ENCODE data around the gene RAPGEF4.
A peak's percentile ranks its signal among the peaks of the same experiment; 100 is the strongest.

The RAPGEF4 gene

DNA sequence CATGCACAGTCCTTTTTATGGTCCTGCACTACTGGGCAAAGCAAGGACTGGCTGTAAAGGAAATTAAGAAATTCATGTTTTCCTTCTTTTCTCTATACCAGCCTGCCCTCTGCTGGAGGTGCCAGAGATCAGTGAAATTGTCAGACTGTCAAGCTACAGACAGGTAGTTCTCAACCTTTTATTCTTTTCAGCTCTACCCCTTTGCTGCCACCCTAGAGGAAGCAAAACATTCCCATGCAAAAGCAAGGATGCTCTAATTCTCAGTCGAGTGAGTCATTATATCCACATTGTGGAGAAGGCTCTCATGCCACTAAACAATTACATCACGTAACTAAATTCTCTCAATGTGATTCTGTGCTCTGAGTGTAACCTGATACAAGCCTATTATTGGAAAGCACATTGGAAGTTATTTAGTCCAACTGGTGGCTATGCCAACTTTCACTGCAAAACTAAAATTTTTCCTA, 25.0 kb upstream of the RAPGEF4 start (continued):
- TF ChIP-seq ZNF211 (tag by site-specific recombination; IDR thresholded peaks at IDR 0.05; ENCODE audit: low read depth) (no peak), OSR2 (tag by site-specific recombination; IDR thresholded peaks at IDR 0.05) (0 out of 2 replicates have a peak, but pooled peaks have one; percentile 25), ZNF677 (tag by site-specific recombination; IDR thresholded peaks at IDR 0.05) (no peak), INSM2 (tag by site-specific recombination; IDR thresholded peaks at IDR 0.05) (peak; percentile 98), ZNF23 (tag by site-specific recombination; IDR thresholded peaks at IDR 0.05; ENCODE audit: borderline replicate concordance) (no peak), TCF7L2 (IDR thresholded peaks at IDR 0.05; ENCODE audit: borderline replicate concordance, low read depth, low read length) (no peak), BCL11B (tag by site-specific recombination; IDR thresholded peaks at IDR 0.05; ENCODE audit: low read depth) (no peak), ZNF610 (tag by site-specific recombination; IDR thresholded peaks at IDR 0.05; ENCODE audit: borderline replicate concordance) (no peak), HOXC10 (CRISPR knock-in tag; IDR thresholded peaks at IDR 0.05) (no peak), GFI1B (tag by site-specific recombination; IDR thresholded peaks at IDR 0.05) (no peak), SETDB1 (IDR thresholded peaks at IDR 0.05; ENCODE audit: insufficient read length, low read length) (no peak), ZNF777 (tag by site-specific recombination; IDR thresholded peaks at IDR 0.05; ENCODE audit: borderline replicate concordance) (no peak), ZNF433 (tag by site-specific recombination; IDR thresholded peaks at IDR 0.05; ENCODE audit: low read depth) (no peak), ZNF791 (tag by site-specific recombination; IDR thresholded peaks at IDR 0.05) (no peak), ZNF549 (tag by site-specific recombination; IDR thresholded peaks at IDR 0.05) (no peak), KLF10 (tag by site-specific recombination; IDR thresholded peaks at IDR 0.05) (no peak), ZNF530 (tag by site-specific recombination; IDR thresholded peaks at IDR 0.05; ENCODE audit: low read depth) (no peak), ZNF48 (tag by site-specific recombination; IDR thresholded peaks at IDR 0.05) (no peak), PRDM1 (tag by site-specific recombination; IDR thresholded peaks at IDR 0.05) (peak; percentile 90), GLI4 (tag by site-specific recombination; IDR thresholded peaks at IDR 0.05) (no peak), ZNF529 (tag by site-specific recombination; IDR thresholded peaks at IDR 0.05; ENCODE audit: insufficient replicate concordance) (no peak), ZNF302 (tag by site-specific recombination; IDR thresholded peaks at IDR 0.05; ENCODE audit: low read depth) (no peak), ZNF660 (tag by site-specific recombination; IDR thresholded peaks at IDR 0.05) (0 out of 2 replicates have a peak, but pooled peaks have one; percentile 86), ZNF658 (tag by site-specific recombination; IDR thresholded peaks at IDR 0.05) (no peak), SCRT1 (tag by site-specific recombination; IDR thresholded peaks at IDR 0.05; ENCODE audit: borderline replicate concordance) (no peak), ZNF624 (tag by site-specific recombination; IDR thresholded peaks at IDR 0.05) (no peak), ZBTB21 (tag by site-specific recombination; IDR thresholded peaks at IDR 0.05) (peak; percentile 73), REPIN1 (tag by site-specific recombination; IDR thresholded peaks at IDR 0.05; ENCODE audit: low read depth) (no peak), ZNF391 (tag by site-specific recombination; IDR thresholded peaks at IDR 0.05; ENCODE audit: borderline replicate concordance, low read depth) (0 out of 2 replicates have a peak, but pooled peaks have one; percentile 35), KLF7 (tag by site-specific recombination; IDR thresholded peaks at IDR 0.05; ENCODE audit: borderline replicate concordance) (no peak), ZNF707 (tag by site-specific recombination; IDR thresholded peaks at IDR 0.05) (no peak)
- TF ChIP-seq, protein P1, sequence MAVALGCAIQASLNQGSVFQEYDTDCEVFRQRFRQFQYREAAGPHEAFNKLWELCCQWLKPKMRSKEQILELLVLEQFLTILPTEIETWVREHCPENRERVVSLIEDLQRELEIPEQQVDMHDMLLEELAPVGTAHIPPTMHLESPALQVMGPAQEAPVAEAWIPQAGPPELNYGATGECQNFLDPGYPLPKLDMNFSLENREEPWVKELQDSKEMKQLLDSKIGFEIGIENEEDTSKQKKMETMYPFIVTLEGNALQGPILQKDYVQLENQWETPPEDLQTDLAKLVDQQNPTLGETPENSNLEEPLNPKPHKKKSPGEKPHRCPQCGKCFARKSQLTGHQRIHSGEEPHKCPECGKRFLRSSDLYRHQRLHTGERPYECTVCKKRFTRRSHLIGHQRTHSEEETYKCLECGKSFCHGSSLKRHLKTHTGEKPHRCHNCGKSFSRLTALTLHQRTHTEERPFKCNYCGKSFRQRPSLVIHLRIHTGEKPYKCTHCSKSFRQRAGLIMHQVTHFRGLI (tag by site-specific recombination; IDR thresholded peaks at IDR 0.05), result no peak
- TF ChIP-seq, protein P2, sequence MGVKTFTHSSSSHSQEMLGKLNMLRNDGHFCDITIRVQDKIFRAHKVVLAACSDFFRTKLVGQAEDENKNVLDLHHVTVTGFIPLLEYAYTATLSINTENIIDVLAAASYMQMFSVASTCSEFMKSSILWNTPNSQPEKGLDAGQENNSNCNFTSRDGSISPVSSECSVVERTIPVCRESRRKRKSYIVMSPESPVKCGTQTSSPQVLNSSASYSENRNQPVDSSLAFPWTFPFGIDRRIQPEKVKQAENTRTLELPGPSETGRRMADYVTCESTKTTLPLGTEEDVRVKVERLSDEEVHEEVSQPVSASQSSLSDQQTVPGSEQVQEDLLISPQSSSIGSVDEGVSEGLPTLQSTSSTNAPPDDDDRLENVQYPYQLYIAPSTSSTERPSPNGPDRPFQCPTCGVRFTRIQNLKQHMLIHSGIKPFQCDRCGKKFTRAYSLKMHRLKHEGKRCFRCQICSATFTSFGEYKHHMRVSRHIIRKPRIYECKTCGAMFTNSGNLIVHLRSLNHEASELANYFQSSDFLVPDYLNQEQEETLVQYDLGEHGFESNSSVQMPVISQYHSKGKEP (tag by site-specific recombination; IDR thresholded peaks at IDR 0.05), result no peak
- TF ChIP-seq, protein P3, sequence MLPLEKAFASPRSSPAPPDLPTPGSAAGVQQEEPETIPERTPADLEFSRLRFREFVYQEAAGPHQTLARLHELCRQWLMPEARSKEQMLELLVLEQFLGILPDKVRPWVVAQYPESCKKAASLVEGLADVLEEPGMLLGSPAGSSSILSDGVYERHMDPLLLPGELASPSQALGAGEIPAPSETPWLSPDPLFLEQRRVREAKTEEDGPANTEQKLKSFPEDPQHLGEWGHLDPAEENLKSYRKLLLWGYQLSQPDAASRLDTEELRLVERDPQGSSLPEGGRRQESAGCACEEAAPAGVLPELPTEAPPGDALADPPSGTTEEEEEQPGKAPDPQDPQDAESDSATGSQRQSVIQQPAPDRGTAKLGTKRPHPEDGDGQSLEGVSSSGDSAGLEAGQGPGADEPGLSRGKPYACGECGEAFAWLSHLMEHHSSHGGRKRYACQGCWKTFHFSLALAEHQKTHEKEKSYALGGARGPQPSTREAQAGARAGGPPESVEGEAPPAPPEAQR (tag by site-specific recombination; IDR thresholded peaks at IDR 0.05), result no peak
- TF ChIP-seq, protein P4, sequence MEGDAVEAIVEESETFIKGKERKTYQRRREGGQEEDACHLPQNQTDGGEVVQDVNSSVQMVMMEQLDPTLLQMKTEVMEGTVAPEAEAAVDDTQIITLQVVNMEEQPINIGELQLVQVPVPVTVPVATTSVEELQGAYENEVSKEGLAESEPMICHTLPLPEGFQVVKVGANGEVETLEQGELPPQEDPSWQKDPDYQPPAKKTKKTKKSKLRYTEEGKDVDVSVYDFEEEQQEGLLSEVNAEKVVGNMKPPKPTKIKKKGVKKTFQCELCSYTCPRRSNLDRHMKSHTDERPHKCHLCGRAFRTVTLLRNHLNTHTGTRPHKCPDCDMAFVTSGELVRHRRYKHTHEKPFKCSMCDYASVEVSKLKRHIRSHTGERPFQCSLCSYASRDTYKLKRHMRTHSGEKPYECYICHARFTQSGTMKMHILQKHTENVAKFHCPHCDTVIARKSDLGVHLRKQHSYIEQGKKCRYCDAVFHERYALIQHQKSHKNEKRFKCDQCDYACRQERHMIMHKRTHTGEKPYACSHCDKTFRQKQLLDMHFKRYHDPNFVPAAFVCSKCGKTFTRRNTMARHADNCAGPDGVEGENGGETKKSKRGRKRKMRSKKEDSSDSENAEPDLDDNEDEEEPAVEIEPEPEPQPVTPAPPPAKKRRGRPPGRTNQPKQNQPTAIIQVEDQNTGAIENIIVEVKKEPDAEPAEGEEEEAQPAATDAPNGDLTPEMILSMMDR (tag by site-specific recombination; IDR thresholded peaks at IDR 0.05), result peak; percentile 68
